Body of pancreas (tissue), 4 donors: ENCODE results near the gene GBGT1. TPM values are rescaled to one million over a fixed set of nuclear protein-coding genes. Genes with fewer than 3 reads are reported as not detected.

Experiments used
- ATAC-seq: fragments of 150-250 bp; one replicate; pipeline ENCODE4 v1.9.1; 2016
- DNase-seq, 4 donors: peaks; one replicate each; pipeline ENCODE4 v3.0.0-alpha.2; 2019
- H3K27ac ChIP-seq, 4 donors: fragments of 200-600 bp; sonication (generic); 1 replicate in 3 of 4; 2 replicates in 1 of 4; pipeline versions ENCODE4 v1.5.1 to v1.6.1; 2016 to 2019; ENCODE audit warnings: mild to moderate bottlenecking in 1 of 4, mixed read lengths in 1 of 4, moderate library complexity in 1 of 4
- H3K27me3 ChIP-seq, 2 donors: fragments of 200-600 bp; sonication (generic); one replicate each; pipeline ENCODE4 v1.6.0; 2016; ENCODE audit warnings: mild to moderate bottlenecking in 1 of 2
- H3K36me3 ChIP-seq, 2 donors: fragments of 200-600 bp; sonication (generic); replicated peaks in 1 of 2; 2 replicates each; pipeline ENCODE4 v1.5.1; 2016; ENCODE audit warnings: low read depth in 2 of 2; ENCODE audit not compliant: insufficient read depth in 1 of 2
- H3K4me1 ChIP-seq: fragments of 200-600 bp; sonication (generic); one replicate; pipeline ENCODE4 v1.6.0; 2016
- H3K4me3 ChIP-seq, 2 donors: fragments of 200-600 bp; sonication (generic); 1 replicate in 1 of 2; 2 replicates in 1 of 2; pipeline ENCODE4 v1.5.1; 2016 to 2019
- H3K9me3 ChIP-seq, 3 donors: fragments of 200-600 bp; sonication (generic); 1 replicate in 2 of 3; 2 replicates in 1 of 3; pipeline ENCODE4 v1.5.1; 2016
- CTCF ChIP-seq, 7 experiments: fragments of 450-650 bp in 4 of 7; fragments of 200-600 bp in 3 of 7; sonication (generic) in 3 of 7; IDR thresholded peaks; one replicate each; pipeline ENCODE4 v1.5.1; 2016 to 2019; ENCODE audit warnings: antibody characterized with exemption in 7 of 7
- POLR2A ChIP-seq, 3 donors: fragments of 450-650 bp; IDR thresholded peaks; one replicate each; pipeline ENCODE4 v1.6.1; 2016; ENCODE audit warnings: antibody characterized with exemption in 3 of 3, mild to moderate bottlenecking in 2 of 3
- WGBS, 2 donors: methylation state at CpG; one replicate each; pipeline ENCODE4 v1.1.5; 2017; 5-methylcytosine and 5-hydroxymethylcytosine counted together
- intact Hi-C: fragments of 100-400 bp; cut with DNase I; formaldehyde crosslinking; loops from one replicate; pipeline ENCODE4 v1.15.1; 2023
- total RNA-seq, 2 donors: library from RNA; depleted of rRNA; stranded (reverse); fragments of >200 nt; gene quantifications; one replicate each; pipeline ENCODE4 v1.1.0, GENCODE V29; 2016

GBGT1 gene
- total RNA-seq, 2 donors from 2014 or later = 5.4 to 9.2 TPM

- WGBS, 2 donors = 59 to 70% methylated on average over 4 of the region's 4 CpGs
- intact Hi-C loops = no loop called here
- H3K27ac ChIP-seq = no peak overlapping the region
- DNase-seq = no peak
- H3K27me3 ChIP-seq = no peaks in the 10 kb centered on the region
- no peaks in the 10 kb centered on the region for H3K4me1 ChIP-seq
- H3K4me3 ChIP-seq = no peak overlapping the region
- no peak for TF ChIP-seq POLR2A (IDR thresholded peaks at IDR 0.05)
- no peak for TF ChIP-seq CTCF (IDR thresholded peaks at IDR 0.05)
- no peak for ATAC-seq
- H3K36me3 ChIP-seq = no peaks in the 10 kb centered on the region
- H3K9me3 ChIP-seq = no peaks in the 10 kb centered on the region
These were observed 30.9 kb upstream of the GBGT1 start for GRCh38 chr9:133194597-133194996.

- Histone ChIP-seq H3K27me3 (no peaks in the 10 kb centered on the region), H3K27ac (no peak overlapping the region), H3K4me1 (no peaks in the 10 kb centered on the region), H3K9me3 (no peaks in the 10 kb centered on the region), H3K36me3 (no peaks in the 10 kb centered on the region), H3K4me3 (no peak overlapping the region)
- TF ChIP-seq POLR2A (IDR thresholded peaks at IDR 0.05) = no peak
- TF ChIP-seq CTCF (IDR thresholded peaks at IDR 0.05) = no peak
- intact Hi-C loops = no loop called here
- ATAC-seq = no peak
- WGBS, 2 donors = 61 to 63% methylated on average over 5 to 7 of the region's 7 CpGs
- no peak for DNase-seq
These were observed 28.3 kb upstream of the GBGT1 start for GRCh38 chr9:133191989-133192388.

DNA sequence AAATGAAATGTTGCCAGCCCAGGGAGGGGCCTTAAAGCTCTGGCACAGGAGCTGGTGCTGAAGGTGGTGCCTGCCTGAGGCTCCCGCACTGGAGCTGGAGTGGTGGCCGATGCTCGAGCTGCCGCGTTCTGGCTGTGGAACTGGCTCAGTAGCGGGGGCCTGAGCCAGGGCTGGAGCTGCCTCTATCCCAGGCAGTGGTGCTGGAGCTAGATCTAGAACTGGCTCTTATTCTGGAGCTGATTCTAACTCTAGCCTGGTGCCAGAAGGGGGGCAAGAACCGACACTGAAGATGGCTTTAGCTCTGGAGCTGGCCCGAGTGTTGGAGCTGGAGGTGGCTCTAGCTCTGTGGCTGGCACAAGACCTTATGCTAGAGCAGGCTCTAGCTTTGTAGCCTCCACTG lies 26.1 kb upstream of the GBGT1 start:
- intact Hi-C loops = loop anchor here (5.0 to 10.0 kb wide), 2 partner anchors 135 to 297 kb away; no protein-coding TSS in a partner anchor
- no peaks in the 10 kb centered on the region for H3K27me3 ChIP-seq
- no peak for DNase-seq

GRCh38 chr9:133188843-133189180 lies 25.1 kb upstream of the GBGT1 start:
- Histone ChIP-seq H3K4me3 (no peak overlapping the region), H3K9me3 (no peaks in the 10 kb centered on the region), H3K27ac (no peak overlapping the region), H3K27me3 (no peaks in the 10 kb centered on the region), H3K4me1 (no peaks in the 10 kb centered on the region), H3K36me3 (no peaks in the 10 kb centered on the region)
- TF ChIP-seq POLR2A (IDR thresholded peaks at IDR 0.05) = no peak
- no peak for TF ChIP-seq CTCF (IDR thresholded peaks at IDR 0.05)
- no peak for ATAC-seq
- no peak for DNase-seq
- 59 to 70% methylated on average over 6 to 7 of the region's 7 CpGs for WGBS, 2 donors
- intact Hi-C loops = loop anchor here (5.0 to 10.0 kb wide), 2 partner anchors 136 to 298 kb away; no protein-coding TSS in a partner anchor

More for the DNA sequence above, 26.1 kb upstream of the GBGT1 start:
- H3K4me1 ChIP-seq = no peaks in the 10 kb centered on the region
- no peaks in the 10 kb centered on the region for H3K36me3 ChIP-seq
- H3K4me3 ChIP-seq = no peak overlapping the region
- 90 to 94% methylated on average over 6 to 8 of the region's 8 CpGs for WGBS, 2 donors
- no peaks in the 10 kb centered on the region for H3K9me3 ChIP-seq
- ATAC-seq = no peak
- TF ChIP-seq CTCF (IDR thresholded peaks at IDR 0.05) (no peak), POLR2A (IDR thresholded peaks at IDR 0.05) (no peak)
- no peak overlapping the region for H3K27ac ChIP-seq
